Measurements from ENCODE around the gene TEX9.
"Not testable (repeated sequence)": the region's sequence is repeated elsewhere in the genome, so short reads cannot be mapped to it uniquely, and the experiment has no call there.

Gene TEX9

GRCh38 chr15:56365075-56365711 is at the start of gene TEX9:
TEX9 (plus strand) TSS chr15:56365426; CDS start chr15:56365451, 25 bp downstream.
- DNase-seq = peak; percentile 90

DNA sequence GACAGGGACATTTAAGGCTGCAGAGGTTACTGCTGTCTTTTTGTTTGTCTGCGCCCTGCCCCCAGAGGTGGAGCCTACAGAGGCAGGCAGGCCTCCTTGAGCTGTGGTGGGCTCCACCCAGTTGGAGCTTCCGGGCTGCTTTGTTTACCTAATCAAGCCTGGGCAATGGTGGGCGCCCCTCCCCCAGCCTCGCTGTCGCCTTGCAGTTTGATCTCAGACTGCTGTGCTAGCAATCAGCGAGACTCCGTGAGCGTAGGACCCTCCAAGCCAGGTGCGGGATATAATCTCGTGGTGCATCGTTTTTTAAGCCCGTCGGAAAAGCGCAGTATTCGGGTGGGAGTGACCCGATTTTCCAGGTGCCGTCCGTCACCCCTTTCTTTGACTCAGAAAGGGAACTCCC is 48.7 kb upstream of the TEX9 start:
- not testable (repeated sequence) for DNase-seq

GRCh38 chr15:56320316-56320715 is 44.9 kb upstream of the TEX9 start:
- no peak for DNase-seq

DNA sequence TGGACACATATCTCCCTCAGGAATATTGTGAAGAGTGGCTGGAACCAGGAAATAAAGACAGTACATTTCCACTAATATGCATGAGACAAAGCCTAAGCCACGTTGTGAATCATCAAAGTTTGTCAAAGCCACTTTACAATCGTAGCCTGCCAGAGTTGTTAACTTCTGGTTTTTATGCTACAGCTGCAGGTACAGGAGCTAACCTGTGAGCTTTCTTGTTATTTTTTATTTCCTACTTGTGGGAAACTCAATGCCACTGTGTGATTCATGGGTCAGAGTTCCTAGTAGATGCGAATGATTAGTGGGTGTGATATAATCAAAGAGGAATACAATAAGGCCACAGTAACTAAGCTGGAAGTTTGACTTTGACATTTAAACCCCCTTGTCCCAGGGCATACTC is 44.4 kb upstream of the TEX9 start:
- DNase-seq = no peak

- no peak for DNase-seq
Observed at GRCh38 chr15:56322444-56322843, 42.8 kb upstream of the TEX9 start.

DNA sequence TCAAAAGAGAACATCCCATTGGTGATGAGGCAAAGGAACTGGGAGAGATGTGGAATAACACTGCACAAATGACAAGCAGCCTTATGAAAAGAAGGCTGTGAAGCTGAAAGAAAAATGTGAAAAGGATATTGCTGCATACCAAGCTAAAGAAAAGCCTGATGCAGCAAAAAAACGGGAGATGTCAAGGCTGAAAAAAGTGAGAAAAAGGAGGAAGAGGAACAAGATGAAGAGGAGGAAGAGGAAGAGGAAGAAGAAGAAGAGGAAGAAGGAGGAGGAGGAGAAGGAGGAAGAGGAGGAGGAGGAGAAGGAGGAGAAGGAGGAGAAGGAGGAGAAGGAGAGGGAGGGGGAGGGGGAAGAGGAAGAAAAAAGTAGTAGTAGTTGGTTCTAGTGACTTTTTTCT is 41.8 kb upstream of the TEX9 start:
- DNase-seq = no peak

DNA sequence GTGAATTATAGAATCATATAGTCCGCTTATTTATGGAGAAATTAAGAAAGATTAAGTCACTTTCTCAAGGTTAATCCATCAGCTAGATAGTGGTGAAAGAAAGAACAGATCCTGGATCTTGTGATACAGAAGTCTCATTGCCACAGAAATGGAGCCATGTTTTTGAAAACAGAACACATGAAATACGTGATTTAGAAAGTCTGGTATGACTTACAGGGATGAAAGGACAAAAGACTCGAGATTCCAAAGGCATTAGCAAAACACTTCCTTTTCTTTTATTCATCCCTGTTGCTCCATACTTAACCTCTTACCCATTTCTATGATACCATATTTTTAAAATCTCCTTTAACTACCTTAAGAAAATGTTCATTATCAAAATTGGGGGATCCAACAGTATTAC is 40.0 kb upstream of the TEX9 start:
- no peak for DNase-seq

DNA sequence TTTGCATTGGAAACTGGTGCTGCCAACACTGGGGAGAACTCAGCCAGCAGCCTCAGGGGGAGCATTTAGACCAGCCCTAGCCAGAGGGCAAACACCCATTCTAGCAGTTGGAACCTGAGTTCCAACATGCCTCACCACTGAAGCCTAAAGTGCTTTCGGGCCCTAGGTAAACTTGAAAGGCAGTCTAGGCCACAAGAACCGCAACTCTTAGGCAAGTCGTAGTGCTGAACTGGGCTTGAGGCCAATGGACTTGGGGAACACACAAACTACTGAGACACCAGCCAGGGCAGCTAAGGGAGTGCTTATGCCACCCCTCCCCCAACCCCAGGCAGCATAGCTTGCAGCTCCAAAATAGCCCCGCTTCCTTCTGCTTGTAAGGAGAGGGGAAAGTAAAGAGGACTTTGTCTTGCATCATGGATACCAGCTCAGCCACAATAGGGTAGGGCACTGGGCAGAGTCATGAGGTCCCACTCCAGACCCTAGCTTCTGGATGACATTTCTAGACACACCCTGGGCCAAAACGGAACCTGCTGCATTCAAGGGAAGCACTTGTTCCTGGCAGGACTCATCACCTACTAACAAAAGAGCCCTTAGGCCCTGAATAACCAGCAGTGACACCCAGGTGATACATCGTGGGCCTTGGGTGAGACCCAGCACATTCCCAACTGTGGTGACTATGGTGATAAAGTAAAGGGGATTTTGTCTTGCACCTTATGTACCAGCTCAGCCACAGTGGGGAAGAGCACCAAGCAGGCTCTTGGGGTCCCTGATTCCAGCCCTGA is 37.3 kb upstream of the TEX9 start:
- no peak for DNase-seq

- DNase-seq = peak; percentile 3
Observed at GRCh38 chr15:56337084-56337725, 28.0 kb upstream of the TEX9 start.

DNA sequence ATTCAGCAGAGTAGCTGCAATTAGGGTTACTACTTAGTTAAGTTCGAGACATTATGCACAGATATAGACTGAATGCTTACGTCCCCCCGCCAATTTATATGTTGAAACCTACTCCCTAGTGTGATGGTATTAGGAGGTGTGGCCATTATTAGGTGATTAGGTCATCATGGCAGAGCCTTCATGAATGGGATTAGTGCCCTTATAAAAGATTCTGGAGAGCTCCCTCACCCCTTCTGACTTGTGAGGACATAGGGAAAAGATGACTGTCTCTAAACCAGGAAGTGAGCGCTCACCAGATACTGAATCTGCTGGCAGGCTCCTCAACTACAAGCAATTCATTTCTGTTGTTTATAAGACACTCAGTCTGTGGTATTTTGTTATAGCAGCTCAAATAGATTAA is 25.6 kb upstream of the TEX9 start:
- DNase-seq = peak; percentile 2

GRCh38 chr15:56341201-56341600 is 24.0 kb upstream of the TEX9 start:
- DNase-seq = no peak

GRCh38 chr15:56342653-56343052 is 22.6 kb upstream of the TEX9 start:
- DNase-seq = no peak

DNA sequence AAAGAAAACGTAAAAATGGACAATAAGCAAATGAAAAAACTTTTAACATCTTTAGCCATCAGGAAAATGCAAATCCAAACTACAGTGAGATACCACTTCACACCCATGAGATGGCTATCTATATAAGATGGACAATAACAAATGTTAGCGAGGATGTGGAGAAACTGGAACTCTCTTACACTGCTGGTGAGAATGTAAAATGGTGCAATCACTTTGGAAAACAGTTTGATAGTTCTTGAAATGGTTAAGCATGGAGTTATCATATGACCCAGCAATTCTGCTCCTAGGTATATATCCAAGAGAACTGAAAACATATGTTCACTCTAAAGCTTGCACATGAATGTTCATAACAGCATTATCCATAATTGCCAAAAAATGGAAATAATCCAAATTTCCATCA is 21.3 kb upstream of the TEX9 start:
- DNase-seq = no peak

DNA sequence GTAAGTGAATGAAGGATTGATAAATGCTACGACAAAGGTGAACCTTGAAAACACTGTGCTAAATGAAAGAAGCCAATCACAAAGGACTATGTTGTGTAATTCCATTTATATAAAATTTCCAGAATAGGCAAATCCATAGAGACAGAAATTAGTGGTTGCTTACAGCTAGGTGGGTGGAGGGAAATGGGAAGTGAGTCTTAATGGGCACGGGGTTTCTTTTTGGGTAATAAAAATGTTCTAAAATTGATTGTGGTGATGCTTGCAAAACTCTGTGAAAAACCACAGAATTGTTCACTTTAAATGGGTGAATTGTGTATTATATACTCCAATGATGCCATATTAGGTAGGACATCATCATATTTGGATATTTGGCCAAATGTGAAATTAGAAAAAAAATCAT is 20.9 kb upstream of the TEX9 start:
- no peak for DNase-seq

- DNase-seq = no peak
Observed at GRCh38 chr15:56346414-56346813, 18.8 kb upstream of the TEX9 start.

GRCh38 chr15:56349554-56349953 is 15.7 kb upstream of the TEX9 start:
- DNase-seq = no peak

DNA sequence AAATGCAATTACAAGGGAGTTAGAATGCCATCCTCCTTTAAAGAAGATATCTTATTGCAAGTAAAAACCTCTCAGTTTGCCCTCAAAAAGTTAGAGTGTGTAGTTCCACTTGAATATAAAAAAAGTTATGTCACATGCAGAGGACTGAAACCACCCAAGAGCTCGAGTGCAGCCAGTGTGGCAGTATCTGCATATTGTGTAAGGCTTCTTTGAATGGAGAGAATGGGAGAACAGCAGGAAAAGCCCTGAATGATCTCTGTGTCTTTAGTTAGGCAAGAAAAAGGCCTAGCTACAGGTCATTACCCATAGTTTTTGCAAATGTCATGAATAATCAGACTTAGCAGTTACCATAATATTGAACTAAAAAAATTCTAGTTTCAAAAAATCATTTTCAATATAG is 13.9 kb upstream of the TEX9 start:
- no peak for DNase-seq

- DNase-seq = no peak
Observed at GRCh38 chr15:56351957-56352506, 13.2 kb upstream of the TEX9 start.

DNA sequence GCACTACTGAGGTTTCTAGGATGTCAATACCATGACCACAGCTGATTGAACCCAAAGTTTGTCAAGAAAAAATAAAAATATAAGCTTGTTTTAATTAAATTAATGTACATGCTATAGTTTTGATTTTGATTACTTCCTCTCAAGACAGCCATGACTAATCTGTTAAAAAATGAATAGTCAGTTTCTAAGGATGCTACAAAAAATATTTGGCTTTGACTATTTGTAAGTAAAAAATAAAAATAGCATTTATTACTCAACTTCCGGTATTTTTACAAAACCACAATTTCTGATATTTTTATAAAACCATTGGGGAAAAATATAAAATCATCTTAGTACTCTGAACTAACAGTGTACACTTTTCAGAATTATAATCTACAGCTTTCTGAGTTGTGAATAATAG is 12.1 kb upstream of the TEX9 start:
- DNase-seq = no peak

- no peak for DNase-seq
Observed at GRCh38 chr15:56353740-56354139, 11.5 kb upstream of the TEX9 start.

- no peak for DNase-seq
Observed at GRCh38 chr15:56356616-56357015, 8.6 kb upstream of the TEX9 start.

DNA sequence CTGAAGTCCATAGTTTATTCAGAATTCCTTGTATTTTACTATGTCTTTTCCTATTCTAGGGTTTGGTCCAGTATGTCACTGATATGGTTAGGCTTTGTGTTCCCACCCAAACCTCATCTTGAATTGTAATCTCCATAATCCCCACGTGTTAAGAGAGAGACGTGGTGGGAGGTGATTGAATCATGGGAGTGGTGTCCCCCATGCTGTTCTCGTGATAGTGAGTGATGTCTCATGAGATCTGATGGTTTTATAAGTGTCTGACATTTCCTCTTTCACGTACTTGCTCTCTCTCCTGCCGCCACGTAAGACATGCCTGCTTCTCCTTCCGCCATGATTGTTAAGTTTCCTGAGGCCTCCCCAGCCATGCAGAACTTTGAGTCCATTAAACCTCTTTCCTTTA is 6.6 kb upstream of the TEX9 start:
- no peak for DNase-seq

DNA sequence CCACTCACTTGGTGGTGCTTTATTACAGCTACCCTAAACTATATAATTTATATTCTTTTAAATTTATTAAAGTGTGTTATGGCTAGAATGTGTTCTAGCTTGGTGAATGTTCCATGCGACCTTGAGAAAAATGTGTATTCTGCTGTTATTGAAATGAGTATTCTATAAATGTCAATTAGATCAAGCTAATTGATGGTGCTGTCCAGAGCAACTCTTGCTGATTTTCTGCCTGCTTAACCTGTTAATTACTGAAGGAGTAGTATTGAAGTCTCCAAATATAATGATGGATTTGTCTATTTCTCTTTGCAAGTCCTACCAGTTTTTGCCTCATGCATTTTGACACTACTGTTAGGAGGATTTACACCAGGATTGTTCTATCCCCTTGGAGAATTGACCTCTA is 3.2 kb upstream of the TEX9 start:
- DNase-seq = no peak

GRCh38 chr15:56366211-56366610 is 985 bp downstream of the TEX9 start:
- DNase-seq = peak; percentile 13

All from DMS53 (cell line).